Suprapubic skin (tissue), 3 donors: Measurements from ENCODE around the gene PTBP2.

ENCODE experiments used
- POLR2AphosphoS5 ChIP-seq, 3 donors: sonication (generic); formaldehyde crosslinking; IDR thresholded peaks; one replicate each; pipeline ENCODE4 v1.6.1; 2017; ENCODE audit warnings: antibody characterized with exemption in 3 of 3
- TF ChIP-seq, protein P1 (sequence below), 2 donors: fragments of 200-600 bp in 1 of 2; fragments of 450-650 bp in 1 of 2; sonication (generic) in 1 of 2; IDR thresholded peaks; one replicate each; pipeline ENCODE4 v1.5.1; 2016 to 2019; ENCODE audit warnings: antibody characterized with exemption in 2 of 2, mild to moderate bottlenecking in 1 of 2, moderate library complexity in 1 of 2

DNA sequence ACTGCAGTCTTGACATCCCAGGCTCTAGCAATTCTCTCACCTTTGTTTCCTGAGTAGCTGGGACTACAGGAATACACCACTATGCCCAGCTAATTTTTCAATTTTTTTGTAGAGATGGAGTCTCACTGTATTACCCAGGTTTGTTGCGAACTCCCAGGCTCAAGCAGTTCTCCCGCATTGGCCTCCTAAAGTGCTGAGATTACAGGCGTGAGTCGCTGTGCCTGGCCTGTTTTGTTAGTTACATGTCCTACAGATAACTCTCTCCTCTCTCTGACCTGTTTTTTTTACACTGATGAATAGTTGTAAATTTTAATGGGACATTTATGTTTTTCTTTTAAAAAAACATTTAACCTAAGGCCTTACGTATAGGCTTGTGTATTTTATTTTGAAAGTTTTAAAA, 19.8 kb downstream of the PTBP2 start:
- no peak for TF ChIP-seq POLR2AphosphoS5 (IDR thresholded peaks at IDR 0.05)
- TF ChIP-seq, protein P1, sequence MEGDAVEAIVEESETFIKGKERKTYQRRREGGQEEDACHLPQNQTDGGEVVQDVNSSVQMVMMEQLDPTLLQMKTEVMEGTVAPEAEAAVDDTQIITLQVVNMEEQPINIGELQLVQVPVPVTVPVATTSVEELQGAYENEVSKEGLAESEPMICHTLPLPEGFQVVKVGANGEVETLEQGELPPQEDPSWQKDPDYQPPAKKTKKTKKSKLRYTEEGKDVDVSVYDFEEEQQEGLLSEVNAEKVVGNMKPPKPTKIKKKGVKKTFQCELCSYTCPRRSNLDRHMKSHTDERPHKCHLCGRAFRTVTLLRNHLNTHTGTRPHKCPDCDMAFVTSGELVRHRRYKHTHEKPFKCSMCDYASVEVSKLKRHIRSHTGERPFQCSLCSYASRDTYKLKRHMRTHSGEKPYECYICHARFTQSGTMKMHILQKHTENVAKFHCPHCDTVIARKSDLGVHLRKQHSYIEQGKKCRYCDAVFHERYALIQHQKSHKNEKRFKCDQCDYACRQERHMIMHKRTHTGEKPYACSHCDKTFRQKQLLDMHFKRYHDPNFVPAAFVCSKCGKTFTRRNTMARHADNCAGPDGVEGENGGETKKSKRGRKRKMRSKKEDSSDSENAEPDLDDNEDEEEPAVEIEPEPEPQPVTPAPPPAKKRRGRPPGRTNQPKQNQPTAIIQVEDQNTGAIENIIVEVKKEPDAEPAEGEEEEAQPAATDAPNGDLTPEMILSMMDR (IDR thresholded peaks at IDR 0.05), result no peak
